H9 (cell line): ENCODE data around the gene USP6NL. TPM values are rescaled to one million over a fixed set of nuclear protein-coding genes. Genes with fewer than 3 reads are reported as not detected.

ENCODE experiments used
- DNase-seq: peaks from one replicate; pipeline ENCODE4 v3.0.0-alpha.2; 2017
- H2AFZ ChIP-seq: one replicate; pipeline ENCODE4 v1.6.1; 2013; ENCODE audit warnings: mild to moderate bottlenecking, low read length, control low read depth, moderate library complexity
- H2AK5ac ChIP-seq: 2 replicates; pipeline ENCODE4 v1.6.1; 2013; ENCODE audit warnings: low read length, control low read depth, mixed read lengths; ENCODE audit not compliant: insufficient read length
- H2BK120ac ChIP-seq: one replicate; pipeline ENCODE4 v1.6.1; 2013; ENCODE audit warnings: low read depth, mild to moderate bottlenecking, low read length, control low read depth, inconsistent platforms; ENCODE audit not compliant: poor library complexity, severe bottlenecking
- H2BK12ac ChIP-seq: 2 replicates; pipeline ENCODE4 v1.6.1; 2013; ENCODE audit warnings: low read length, control low read depth, mixed read lengths, low read depth; ENCODE audit not compliant: insufficient read length
- H2BK15ac ChIP-seq: 2 replicates; pipeline ENCODE4 v1.6.1; 2013; ENCODE audit warnings: low read depth, low read length, control low read depth
- H2BK20ac ChIP-seq: one replicate; pipeline ENCODE4 v1.6.1; 2013; ENCODE audit warnings: low read depth, mild to moderate bottlenecking, low read length, control low read depth, inconsistent platforms; ENCODE audit not compliant: poor library complexity, severe bottlenecking
- H2BK5ac ChIP-seq: 2 replicates; pipeline ENCODE4 v1.6.1; 2013; ENCODE audit warnings: low read length, control low read depth, mixed read lengths; ENCODE audit not compliant: insufficient read length
- H3K14ac ChIP-seq: 2 replicates; pipeline ENCODE4 v1.6.1; 2013; ENCODE audit warnings: low read length, control low read depth; ENCODE audit not compliant: insufficient read depth
- H3K18ac ChIP-seq: 2 replicates; pipeline ENCODE4 v1.6.1; 2013; ENCODE audit warnings: low read depth, mild to moderate bottlenecking, mixed read lengths, low read length, control low read depth; ENCODE audit not compliant: insufficient read length
- H3K23ac ChIP-seq: 2 replicates; pipeline ENCODE4 v1.6.1; 2013; ENCODE audit warnings: low read length, control low read depth, mixed read lengths, low read depth; ENCODE audit not compliant: insufficient read length
- H3K23me2 ChIP-seq: 2 replicates; pipeline ENCODE4 v1.6.1; 2013; ENCODE audit warnings: low read depth, mild to moderate bottlenecking, mixed read lengths, low read length, control low read depth; ENCODE audit not compliant: insufficient read length, poor library complexity, severe bottlenecking
- H3K27ac ChIP-seq: 2 replicates; pipeline ENCODE4 v1.5.1; 2013; ENCODE audit warnings: low read length, control low read depth, mixed read lengths, low read depth; ENCODE audit not compliant: insufficient read length
- H3K27me3 ChIP-seq: 2 replicates; pipeline ENCODE4 v1.6.1; 2013; ENCODE audit warnings: low read length, control low read depth, inconsistent platforms; ENCODE audit not compliant: insufficient read depth
- H3K4ac ChIP-seq: 2 replicates; pipeline ENCODE4 v1.6.1; 2013; ENCODE audit warnings: low read depth, mild to moderate bottlenecking, control low read depth, inconsistent platforms, low read length, moderate library complexity
- H3K4me1 ChIP-seq: 2 replicates; pipeline ENCODE4 v1.6.1; 2013; ENCODE audit warnings: low read length, control low read depth, inconsistent platforms; ENCODE audit not compliant: insufficient read depth
- H3K4me2 ChIP-seq: 2 replicates; pipeline ENCODE4 v1.6.1; 2013; ENCODE audit warnings: low read length, control low read depth, mixed read lengths; ENCODE audit not compliant: insufficient read length, insufficient read depth
- H3K56ac ChIP-seq: 2 replicates; pipeline ENCODE4 v1.6.1; 2013; ENCODE audit warnings: low read depth, mild to moderate bottlenecking, mixed read lengths, low read length, control low read depth; ENCODE audit not compliant: insufficient read length
- H3K79me1 ChIP-seq: 2 replicates; pipeline ENCODE4 v1.6.1; 2013; ENCODE audit warnings: low read depth, mild to moderate bottlenecking, moderate library complexity, low read length, control low read depth, inconsistent platforms; ENCODE audit not compliant: insufficient read depth, poor library complexity, severe bottlenecking
- H3K79me2 ChIP-seq: 2 replicates; pipeline ENCODE4 v1.6.1; 2013; ENCODE audit warnings: low read length, control low read depth, inconsistent platforms; ENCODE audit not compliant: insufficient read depth
- H3K9ac ChIP-seq: 2 replicates; pipeline ENCODE4 v1.6.1; 2013; ENCODE audit warnings: low read length, control low read depth, mixed read lengths; ENCODE audit not compliant: insufficient read length; ENCODE audit errors: extremely low read depth
- H3K9me3 ChIP-seq: one replicate; pipeline ENCODE4 v1.6.1; 2013; ENCODE audit warnings: low read depth, low read length, inconsistent platforms; ENCODE audit not compliant: control insufficient read depth
- H3T11ph ChIP-seq: one replicate; pipeline ENCODE4 v1.6.1; 2013; ENCODE audit warnings: mild to moderate bottlenecking, low read length, control low read depth, inconsistent platforms
- H4K20me1 ChIP-seq: one replicate; pipeline ENCODE4 v1.6.1; 2013; ENCODE audit not compliant: control insufficient read depth, insufficient read length, insufficient read depth
- H4K5ac ChIP-seq: 2 replicates; pipeline ENCODE4 v1.6.1; 2013; ENCODE audit warnings: low read depth, mild to moderate bottlenecking, mixed read lengths, low read length, control low read depth; ENCODE audit not compliant: insufficient read length
- H4K8ac ChIP-seq: replicated peaks from 2 replicates; pipeline ENCODE4 v1.6.1; 2013; ENCODE audit warnings: low read length, control low read depth, mixed read lengths, low read depth; ENCODE audit not compliant: insufficient read length
- H4K91ac ChIP-seq: 2 replicates; pipeline ENCODE4 v1.6.1; 2013; ENCODE audit warnings: low read depth, mild to moderate bottlenecking, moderate library complexity, mixed read lengths, low read length, control low read depth; ENCODE audit not compliant: insufficient read length
- H3K27ac Mint-ChIP-seq, 3 experiments: 2 replicates in 2 of 3; 3 replicates in 1 of 3; pipeline ENCODE4 v1.8.0; 2020 to 2021; ENCODE audit warnings: mixed read lengths in 3 of 3, mild to moderate bottlenecking in 1 of 3, moderate library complexity in 1 of 3
- H3K27me3 Mint-ChIP-seq: 2 replicates; pipeline ENCODE4 v1.8.0; 2021; ENCODE audit warnings: low read depth, mild to moderate bottlenecking, moderate library complexity, mixed read lengths
- H3K36me3 Mint-ChIP-seq, 3 experiments: 2 replicates in 2 of 3; 3 replicates in 1 of 3; pipeline ENCODE4 v1.8.0; 2020 to 2021; ENCODE audit warnings: low read depth in 3 of 3, mixed read lengths in 3 of 3; ENCODE audit not compliant: insufficient read depth in 1 of 3
- H3K4me1 Mint-ChIP-seq, 2 experiments: 2 replicates each; pipeline ENCODE4 v1.8.0; 2020; ENCODE audit warnings: mixed read lengths in 2 of 2
- H3K4me3 Mint-ChIP-seq, 2 experiments: 2 replicates in 1 of 2; 3 replicates in 1 of 2; pipeline ENCODE4 v1.8.0; 2020 to 2021; ENCODE audit warnings: mild to moderate bottlenecking in 2 of 2, mixed read lengths in 2 of 2, moderate library complexity in 1 of 2
- H3K9me3 Mint-ChIP-seq, 2 experiments: 2 replicates in 1 of 2; 3 replicates in 1 of 2; pipeline ENCODE4 v1.8.0; 2020; ENCODE audit warnings: mild to moderate bottlenecking in 2 of 2, mixed read lengths in 2 of 2, moderate library complexity in 1 of 2
- WGBS: extraction: QIAGEN DNeasy Blood & Tissue Kit; methylation state at CpG from one replicate; pipeline ENCODE4 v1.1.7; 2013; ENCODE audit warnings: missing lambda C conversion rate, low lambda C conversion rate, mixed read lengths; ENCODE audit not compliant: insufficient read length; ENCODE audit errors: extremely low coverage; 5-methylcytosine and 5-hydroxymethylcytosine counted together
- total RNA-seq: library from RNA; stranded (reverse); gene quantifications from 2 replicates; pipeline ENCODE4 v1.2.1, GENCODE V29; 2021
- TF ChIP-seq, protein P1 (sequence below): fragments of 200-600 bp; sonication (generic); conservative IDR thresholded peaks from 3 replicates; pipeline ENCODE4 v1.8.0; 2021; ENCODE audit warnings: antibody characterized with exemption, mild to moderate bottlenecking

The USP6NL gene
- total RNA-seq, 1 experiment from 2014 or later = 28.3 TPM

DNA sequence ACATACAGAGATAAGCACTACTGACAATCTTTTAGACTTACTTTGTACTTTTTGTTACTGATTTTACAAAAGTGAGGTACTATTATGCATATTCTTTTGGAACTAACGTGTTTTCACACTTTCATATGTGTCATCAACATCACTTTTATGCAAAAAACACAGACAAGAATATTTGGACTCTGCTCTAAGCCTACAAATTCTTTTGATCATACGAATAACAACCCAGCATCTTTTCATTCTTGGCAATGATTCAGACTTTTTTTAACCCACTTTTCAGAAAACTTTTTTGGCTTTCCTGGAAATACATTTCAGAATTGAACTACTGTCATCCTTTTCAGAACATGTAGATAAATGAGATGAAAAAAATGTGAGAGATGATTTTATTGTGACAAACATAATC is 30.2 kb downstream of the USP6NL start:
- Histone ChIP-seq H2AFZ (no peak overlapping the region), H2BK12ac (no peak overlapping the region), H3K4ac (no peak overlapping the region), H3T11ph (no peak overlapping the region), H3K4me2 (no peak overlapping the region), H2BK120ac (no peak overlapping the region), H3K4me1 (no peaks in the 10 kb centered on the region), H4K8ac (no peak overlapping the region), H3K14ac (no peak overlapping the region), H2BK20ac (no peak overlapping the region), H4K91ac (no peak overlapping the region), H3K23me2 (no peaks in the 10 kb centered on the region), H3K9me3 (no peaks in the 10 kb centered on the region), H3K27ac (no peak overlapping the region), H3K18ac (no peak overlapping the region), H2BK5ac (no peak overlapping the region), H3K56ac (no peak overlapping the region), H4K5ac (no peak overlapping the region), H3K23ac (no peak overlapping the region), H4K20me1 (no peaks in the 10 kb centered on the region), H3K79me1 (peaks cover 12% of the 10 kb centered on the region), H2AK5ac (no peak overlapping the region), H2BK15ac (no peak overlapping the region), H3K9ac (no peak overlapping the region), H3K27me3 (no peaks in the 10 kb centered on the region), H3K79me2 (peaks cover 6% of the 10 kb centered on the region; the same call in 1 of the 2 replicates)
- Mint-ChIP-seq H3K27me3 (no peaks in the 10 kb centered on the region), H3K27ac (no peak overlapping the region), H3K36me3 (peaks cover 23 to 28% (median 27%) of the 10 kb centered on the region in 3 experiments), H3K4me3 (no peak overlapping the region), H3K9me3 (peaks cover 11% of the 10 kb centered on the region in 2 experiments), H3K4me1 (no peaks in the 10 kb centered on the region)
- DNase-seq = no peak
- TF ChIP-seq, protein P1, sequence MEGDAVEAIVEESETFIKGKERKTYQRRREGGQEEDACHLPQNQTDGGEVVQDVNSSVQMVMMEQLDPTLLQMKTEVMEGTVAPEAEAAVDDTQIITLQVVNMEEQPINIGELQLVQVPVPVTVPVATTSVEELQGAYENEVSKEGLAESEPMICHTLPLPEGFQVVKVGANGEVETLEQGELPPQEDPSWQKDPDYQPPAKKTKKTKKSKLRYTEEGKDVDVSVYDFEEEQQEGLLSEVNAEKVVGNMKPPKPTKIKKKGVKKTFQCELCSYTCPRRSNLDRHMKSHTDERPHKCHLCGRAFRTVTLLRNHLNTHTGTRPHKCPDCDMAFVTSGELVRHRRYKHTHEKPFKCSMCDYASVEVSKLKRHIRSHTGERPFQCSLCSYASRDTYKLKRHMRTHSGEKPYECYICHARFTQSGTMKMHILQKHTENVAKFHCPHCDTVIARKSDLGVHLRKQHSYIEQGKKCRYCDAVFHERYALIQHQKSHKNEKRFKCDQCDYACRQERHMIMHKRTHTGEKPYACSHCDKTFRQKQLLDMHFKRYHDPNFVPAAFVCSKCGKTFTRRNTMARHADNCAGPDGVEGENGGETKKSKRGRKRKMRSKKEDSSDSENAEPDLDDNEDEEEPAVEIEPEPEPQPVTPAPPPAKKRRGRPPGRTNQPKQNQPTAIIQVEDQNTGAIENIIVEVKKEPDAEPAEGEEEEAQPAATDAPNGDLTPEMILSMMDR = no peak
- WGBS = no CpG with 5 or more reads among the region's 2 CpGs
